HepG2 (cell line): Measurements from ENCODE around the gene MMP25. TPM values are rescaled to one million over a fixed set of nuclear protein-coding genes. Genes with fewer than 3 reads are reported as not detected.
A peak's percentile ranks its signal among the peaks of the same experiment; 100 is the strongest.

Experiments
- ATF2 ChIP-seq: sonication (generic); formaldehyde crosslinking; IDR thresholded peaks from 2 replicates; pipeline ENCODE4 v1.4.0; 2020; ENCODE audit warnings: missing genetic modification reagents
- MAFF ChIP-seq: IDR thresholded peaks from 2 replicates; pipeline ENCODE4 v1.6.1; 2011; ENCODE audit warnings: low read depth, low read length, improper control_type of control experiment
- NR1H2 ChIP-seq: sonication (generic); formaldehyde crosslinking; IDR thresholded peaks from 2 replicates; pipeline ENCODE4 v1.8.1; 2022; ENCODE audit warnings: low read depth, missing genetic modification reagents, borderline replicate concordance
- PHF20 ChIP-seq: sonication (generic); formaldehyde crosslinking; IDR thresholded peaks from 2 replicates; pipeline ENCODE4 v1.5.0; 2020; ENCODE audit warnings: mild to moderate bottlenecking, missing genetic modification reagents
- REST ChIP-seq, 2 experiments: IDR thresholded peaks; 2 replicates each; pipeline ENCODE4 v1.6.1; 2011 to 2012; ENCODE audit warnings: low read length in 2 of 2, borderline replicate concordance in 1 of 2, low read depth in 1 of 2, mild to moderate bottlenecking in 1 of 2, moderate library complexity in 1 of 2
- SNAI1 ChIP-seq: sonication (generic); formaldehyde crosslinking; IDR thresholded peaks from 2 replicates; pipeline ENCODE4 v1.5.0; 2020; ENCODE audit warnings: mild to moderate bottlenecking, missing genetic modification reagents, borderline replicate concordance
- STAT5B ChIP-seq: sonication (generic); formaldehyde crosslinking; IDR thresholded peaks from 2 replicates; pipeline ENCODE4 v1.4.0; 2020; ENCODE audit warnings: missing genetic modification reagents
- ZKSCAN8 ChIP-seq: IDR thresholded peaks from 2 replicates; pipeline ENCODE4 v1.6.1; 2016; ENCODE audit warnings: borderline replicate concordance, missing genetic modification reagents, missing compliant biosample characterization
- ZNF230 ChIP-seq: sonication (generic); formaldehyde crosslinking; IDR thresholded peaks from 2 replicates; pipeline ENCODE4 v1.4.0; 2020; ENCODE audit warnings: mild to moderate bottlenecking, missing genetic modification reagents
- ZNF263 ChIP-seq: sonication (generic); formaldehyde crosslinking; IDR thresholded peaks from 2 replicates; pipeline ENCODE4 v1.4.0; 2020; ENCODE audit warnings: missing genetic modification reagents
- ZNF350 ChIP-seq: sonication (generic); formaldehyde crosslinking; IDR thresholded peaks from 2 replicates; pipeline ENCODE4 v1.4.0; 2020; ENCODE audit warnings: mild to moderate bottlenecking, low read depth, missing genetic modification reagents, borderline replicate concordance
- ZNF747 ChIP-seq: sonication (generic); formaldehyde crosslinking; IDR thresholded peaks from 2 replicates; pipeline ENCODE4 v1.8.1; 2023; ENCODE audit warnings: missing genetic modification reagents, mild to moderate bottlenecking, borderline replicate concordance
- polyA plus RNA-seq, 8 experiments: library from polyadenylated mRNA; depleted of rRNA in 3 of 8; stranded (reverse) in 7 of 8; unstranded in 1 of 8; fragments of >200 nt; fragmentation: Illumina TruSeq in 4 of 8; extraction: Trizol in 4 of 8; gene quantifications; 2 replicates each; pipeline versions ENCODE4 v1.2.1 to v1.2.3, GENCODE V29; 2011 to 2016; ENCODE audit warnings: low read depth in 4 of 8, missing spikeins in 1 of 8, mixed read lengths in 1 of 8; ENCODE audit not compliant: insufficient read depth in 1 of 8
- total RNA-seq, 5 experiments: library from RNA; depleted of rRNA; stranded (reverse); fragments of >200 nt; fragmentation: Illumina TruSeq; extraction: Trizol; gene quantifications; 2 replicates each; pipeline ENCODE4 v1.2.3, GENCODE V29; 2016; ENCODE audit warnings: low read depth in 1 of 5
- TF ChIP-seq, protein P1 (sequence below): sonication (generic); formaldehyde crosslinking; IDR thresholded peaks from 2 replicates; pipeline ENCODE4 v1.4.0; 2020; ENCODE audit warnings: mild to moderate bottlenecking, missing genetic modification reagents
- TF ChIP-seq, protein P2 (sequence below): sonication (generic); formaldehyde crosslinking; IDR thresholded peaks from 2 replicates; pipeline ENCODE4 v1.8.0; 2022; ENCODE audit warnings: missing genetic modification reagents, mild to moderate bottlenecking, inconsistent platforms, borderline replicate concordance

The MMP25 gene
- total and polyA plus RNA-seq, 2 of the 13 experiments (the other 11 are each of a cell fraction or from before 2014, with no cell fraction given): 0.04 to 0.08 TPM

GRCh38 chr16:3065742-3066439 is 19.5 kb downstream of the MMP25 start (continued):
- TF ChIP-seq ZNF747 (CRISPR knock-in tag) (no peak), SNAI1 (CRISPR knock-in tag) (0 out of 2 replicates have a peak, but pooled peaks have one; percentile 20), MAFF (no peak), ZNF350 (CRISPR knock-in tag) (no peak; the same call in 1 of the 2 replicates), ATF2 (CRISPR knock-in tag) (no peak), PHF20 (CRISPR knock-in tag) (peak; percentile 34; the same call in 1 of the 2 replicates), STAT5B (CRISPR knock-in tag) (no peak), NR1H2 (no peak), ZKSCAN8 (CRISPR knock-in tag) (no peak), REST (IDR thresholded peaks at IDR 0.05; ENCODE audit: borderline replicate concordance in 1 of 2, low read depth in 1 of 2, low read length in 2 of 2) (no peak), ZNF230 (CRISPR knock-in tag) (no peak), ZNF263 (CRISPR knock-in tag) (peak; percentile 0; the same call in 1 of the 2 replicates)
- TF ChIP-seq, protein P1, sequence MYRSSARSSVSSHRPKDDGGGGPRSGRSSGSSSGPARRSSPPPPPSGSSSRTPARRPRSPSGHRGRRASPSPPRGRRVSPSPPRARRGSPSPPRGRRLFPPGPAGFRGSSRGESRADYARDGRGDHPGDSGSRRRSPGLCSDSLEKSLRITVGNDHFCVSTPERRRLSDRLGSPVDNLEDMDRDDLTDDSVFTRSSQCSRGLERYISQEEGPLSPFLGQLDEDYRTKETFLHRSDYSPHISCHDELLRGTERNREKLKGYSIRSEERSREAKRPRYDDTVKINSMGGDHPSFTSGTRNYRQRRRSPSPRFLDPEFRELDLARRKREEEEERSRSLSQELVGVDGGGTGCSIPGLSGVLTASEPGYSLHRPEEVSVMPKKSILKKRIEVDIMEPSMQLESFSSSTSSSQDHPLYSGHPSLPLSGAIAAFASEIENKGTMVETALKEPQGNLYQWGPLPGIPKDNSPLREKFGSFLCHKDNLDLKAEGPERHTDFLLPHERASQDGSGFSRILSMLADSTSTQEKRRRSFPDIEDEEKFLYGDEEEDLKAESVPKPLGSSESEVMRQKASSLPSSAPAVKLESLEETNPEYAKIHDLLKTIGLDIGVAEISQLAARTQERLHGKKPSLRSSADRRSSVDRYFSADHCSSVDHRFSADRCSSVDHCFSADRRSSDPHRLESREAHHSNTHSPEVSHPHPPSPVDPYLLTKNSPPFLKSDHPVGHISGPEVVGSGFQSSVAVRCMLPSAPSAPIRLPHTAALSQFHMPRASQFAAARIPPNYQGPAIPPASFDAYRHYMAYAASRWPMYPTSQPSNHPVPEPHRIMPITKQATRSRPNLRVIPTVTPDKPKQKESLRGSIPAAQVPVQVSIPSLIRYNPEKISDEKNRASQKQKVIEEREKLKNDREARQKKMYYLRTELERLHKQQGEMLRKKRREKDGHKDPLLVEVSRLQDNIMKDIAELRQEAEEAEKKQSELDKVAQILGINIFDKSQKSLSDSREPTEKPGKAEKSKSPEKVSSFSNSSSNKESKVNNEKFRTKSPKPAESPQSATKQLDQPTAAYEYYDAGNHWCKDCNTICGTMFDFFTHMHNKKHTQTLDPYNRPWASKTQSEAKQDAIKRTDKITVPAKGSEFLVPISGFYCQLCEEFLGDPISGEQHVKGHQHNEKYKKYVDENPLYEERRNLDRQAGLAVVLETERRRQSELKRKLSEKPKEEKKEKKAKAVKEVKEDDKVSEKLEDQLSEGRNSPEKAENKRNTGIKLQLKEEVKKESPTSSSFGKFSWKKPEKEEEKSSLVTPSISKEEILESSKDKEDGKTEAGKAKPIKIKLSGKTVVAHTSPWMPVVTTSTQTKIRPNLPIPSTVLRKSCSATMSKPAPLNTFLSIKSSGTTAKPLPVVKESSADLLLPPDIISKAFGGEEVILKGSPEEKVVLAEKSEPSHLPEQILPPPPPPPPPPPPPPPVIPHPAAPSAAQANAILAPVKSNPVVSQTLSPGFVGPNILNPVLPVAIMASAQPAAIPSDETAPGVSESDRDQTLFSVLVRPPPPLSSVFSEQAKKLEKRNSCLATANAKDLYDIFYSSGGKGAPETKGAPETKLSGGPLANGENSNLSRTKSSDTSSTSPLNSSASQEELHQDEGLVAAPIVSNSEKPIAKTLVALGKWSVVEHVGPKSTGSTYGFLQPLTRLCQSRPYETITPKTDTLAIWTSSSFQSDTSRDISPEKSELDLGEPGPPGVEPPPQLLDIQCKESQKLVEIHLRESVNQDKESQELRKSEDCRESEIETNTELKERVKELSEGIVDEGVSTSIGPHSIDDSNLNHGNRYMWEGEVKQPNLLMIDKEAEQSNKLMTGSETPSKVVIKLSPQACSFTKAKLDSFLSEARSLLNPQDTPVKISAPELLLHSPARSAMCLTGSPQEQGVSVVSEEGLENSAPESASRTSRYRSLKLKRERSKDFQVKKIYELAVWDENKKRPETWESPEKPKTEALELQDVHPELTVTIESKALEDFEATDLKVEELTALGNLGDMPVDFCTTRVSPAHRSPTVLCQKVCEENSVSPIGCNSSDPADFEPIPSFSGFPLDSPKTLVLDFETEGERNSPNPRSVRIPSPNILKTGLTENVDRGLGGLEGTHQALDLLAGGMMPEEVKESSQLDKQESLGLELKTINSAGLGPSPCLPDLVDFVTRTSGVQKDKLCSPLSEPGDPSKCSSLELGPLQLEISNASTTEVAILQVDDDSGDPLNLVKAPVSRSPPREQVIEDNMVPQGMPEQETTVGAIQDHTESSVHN (CRISPR knock-in tag): no peak
- TF ChIP-seq, protein P2, sequence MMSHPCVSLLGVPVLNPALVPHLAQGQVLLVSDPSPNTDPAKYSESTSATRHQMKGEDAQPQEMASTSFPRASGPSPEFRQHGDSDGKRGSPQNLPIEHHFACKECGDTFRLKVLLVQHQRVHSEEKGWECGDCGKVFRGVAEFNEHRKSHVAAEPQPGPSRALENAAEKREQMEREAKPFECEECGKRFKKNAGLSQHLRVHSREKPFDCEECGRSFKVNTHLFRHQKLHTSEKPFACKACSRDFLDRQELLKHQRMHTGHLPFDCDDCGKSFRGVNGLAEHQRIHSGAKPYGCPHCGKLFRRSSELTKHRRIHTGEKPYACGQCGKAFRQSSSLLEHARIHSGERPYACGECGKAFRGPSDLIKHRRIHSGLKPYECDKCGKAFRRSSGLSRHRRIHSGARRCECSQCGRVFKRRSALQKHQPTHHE: no peak
